ENCODE results near the gene ACOX1. TPM values are rescaled to one million over a fixed set of nuclear protein-coding genes. Genes with fewer than 3 reads are reported as not detected.

The ACOX1 gene
- total and polyA plus RNA-seq, 7 donors: 13.0 to 78.8 (median 58.1) TPM

DNA sequence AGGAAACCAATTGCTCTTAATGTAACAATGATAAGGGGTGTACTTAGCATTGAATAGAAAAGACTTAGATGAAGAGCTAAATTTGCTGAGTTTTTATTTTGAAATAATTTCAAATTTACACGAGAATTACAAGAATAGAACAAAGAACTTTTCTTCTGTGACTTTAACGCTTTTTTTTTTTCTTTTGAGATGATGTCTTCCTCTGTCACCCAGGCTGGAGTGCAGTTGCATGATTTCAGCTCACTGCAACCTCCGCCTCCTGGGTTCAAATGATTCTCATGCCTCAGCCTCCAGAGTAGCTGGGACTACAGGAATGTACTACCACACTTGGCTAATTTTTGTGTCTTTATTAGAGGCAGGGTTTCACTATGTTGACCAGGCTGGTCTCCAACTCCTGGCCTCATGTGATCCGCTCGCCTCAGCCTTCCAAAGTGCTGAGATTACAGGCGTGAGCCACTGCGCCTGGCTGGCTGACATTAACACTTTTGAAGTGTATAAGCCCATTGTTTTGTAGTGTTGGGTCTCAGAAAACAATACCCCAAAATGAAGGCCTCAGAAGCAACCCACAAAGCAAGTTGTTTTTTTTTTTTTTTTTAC, 2.2 kb upstream of the ACOX1 start:
- ATAC-seq (no peak), DNase-seq (no peak)
- H3K27ac ChIP-seq: peak overlapping the region; percentile 94
- H3K4me1 ChIP-seq: peaks cover 20% of the 10 kb centered on the region
- H3K27me3 ChIP-seq (ENCODE audit: insufficient read depth in 3 of 3, low read length in 2 of 3): no peaks in the 10 kb centered on the region
- no peaks in the 10 kb centered on the region for H3K9me3 ChIP-seq
- no peaks in the 10 kb centered on the region for H3K36me3 ChIP-seq (ENCODE audit: insufficient read depth in 1 of 2, low read depth in 1 of 2)
- H3K4me3 ChIP-seq: no peak overlapping the region
- intact Hi-C loops (cut with DNase I): loop anchor here in 1 of 2 donors (2.0 kb wide), 1 partner anchor 40 kb away; the partner anchor contains the start of gene FBF1
- WGBS, 3 donors: 85% methylated on average over 7 of the region's 7 CpGs
- TF ChIP-seq, protein P1, sequence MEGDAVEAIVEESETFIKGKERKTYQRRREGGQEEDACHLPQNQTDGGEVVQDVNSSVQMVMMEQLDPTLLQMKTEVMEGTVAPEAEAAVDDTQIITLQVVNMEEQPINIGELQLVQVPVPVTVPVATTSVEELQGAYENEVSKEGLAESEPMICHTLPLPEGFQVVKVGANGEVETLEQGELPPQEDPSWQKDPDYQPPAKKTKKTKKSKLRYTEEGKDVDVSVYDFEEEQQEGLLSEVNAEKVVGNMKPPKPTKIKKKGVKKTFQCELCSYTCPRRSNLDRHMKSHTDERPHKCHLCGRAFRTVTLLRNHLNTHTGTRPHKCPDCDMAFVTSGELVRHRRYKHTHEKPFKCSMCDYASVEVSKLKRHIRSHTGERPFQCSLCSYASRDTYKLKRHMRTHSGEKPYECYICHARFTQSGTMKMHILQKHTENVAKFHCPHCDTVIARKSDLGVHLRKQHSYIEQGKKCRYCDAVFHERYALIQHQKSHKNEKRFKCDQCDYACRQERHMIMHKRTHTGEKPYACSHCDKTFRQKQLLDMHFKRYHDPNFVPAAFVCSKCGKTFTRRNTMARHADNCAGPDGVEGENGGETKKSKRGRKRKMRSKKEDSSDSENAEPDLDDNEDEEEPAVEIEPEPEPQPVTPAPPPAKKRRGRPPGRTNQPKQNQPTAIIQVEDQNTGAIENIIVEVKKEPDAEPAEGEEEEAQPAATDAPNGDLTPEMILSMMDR (IDR thresholded peaks at IDR 0.05): no peak

DNA sequence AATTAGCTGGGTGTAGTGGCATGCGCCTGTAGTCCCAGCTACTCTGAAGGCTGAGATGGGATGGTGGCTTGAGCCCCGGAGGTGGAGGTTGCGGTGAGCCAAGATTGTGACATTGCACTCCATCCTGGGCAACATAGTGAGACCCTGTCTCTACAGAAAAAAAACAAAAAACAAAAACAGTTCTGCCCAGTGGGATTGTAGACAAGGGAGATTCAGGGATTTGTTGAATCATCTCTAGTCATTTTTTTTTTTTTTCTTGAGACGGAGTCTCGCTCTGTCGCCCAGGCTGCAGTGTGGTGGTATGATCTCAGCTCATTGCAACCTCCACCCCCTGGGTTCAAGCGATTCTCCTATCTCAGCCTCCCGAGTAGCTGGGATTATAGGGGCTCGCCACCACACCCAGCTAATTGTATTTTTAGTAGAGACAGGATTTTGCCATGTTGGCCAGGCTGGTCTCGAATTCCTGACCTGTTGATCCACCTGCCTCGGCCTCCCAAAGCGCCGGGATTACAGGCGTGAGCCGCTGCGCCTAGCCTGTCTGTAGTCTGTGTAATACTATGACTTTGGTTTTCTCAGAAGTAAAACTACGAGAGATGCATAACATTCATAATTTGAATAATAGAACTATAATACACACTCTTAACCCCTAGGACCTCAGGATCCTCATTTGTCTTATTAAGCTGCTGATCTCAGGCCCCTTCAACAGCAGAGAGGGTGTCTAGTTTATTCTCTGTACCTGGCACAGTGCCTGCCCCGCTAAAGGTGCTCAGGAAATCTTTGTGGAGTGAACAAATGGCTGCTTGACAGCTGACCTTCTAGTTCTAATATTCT, 1.4 kb upstream of the ACOX1 start:
- Histone ChIP-seq H3K36me3 (ENCODE audit: insufficient read depth in 1 of 2, low read depth in 1 of 2) (no peaks in the 10 kb centered on the region), H3K27me3 (ENCODE audit: insufficient read depth in 3 of 3, low read length in 2 of 3) (no peaks in the 10 kb centered on the region), H3K4me3 (peak overlapping the region; percentile 85), H3K9me3 (no peaks in the 10 kb centered on the region), H3K4me1 (peaks cover 27% of the 10 kb centered on the region), H3K27ac (peak overlapping the region; percentile 94)
- WGBS, 3 donors: 81 to 82% (median 82%) methylated on average over 18 of the region's 18 CpGs
- DNase-seq (no peak), ATAC-seq (no peak)
- intact Hi-C loops (cut with DNase I): loop anchor here in 1 of 2 donors (2.0 kb wide), 1 partner anchor 40 kb away; the partner anchor contains the start of gene FBF1
- TF ChIP-seq, protein P1 (IDR thresholded peaks at IDR 0.05): no peak

DNA sequence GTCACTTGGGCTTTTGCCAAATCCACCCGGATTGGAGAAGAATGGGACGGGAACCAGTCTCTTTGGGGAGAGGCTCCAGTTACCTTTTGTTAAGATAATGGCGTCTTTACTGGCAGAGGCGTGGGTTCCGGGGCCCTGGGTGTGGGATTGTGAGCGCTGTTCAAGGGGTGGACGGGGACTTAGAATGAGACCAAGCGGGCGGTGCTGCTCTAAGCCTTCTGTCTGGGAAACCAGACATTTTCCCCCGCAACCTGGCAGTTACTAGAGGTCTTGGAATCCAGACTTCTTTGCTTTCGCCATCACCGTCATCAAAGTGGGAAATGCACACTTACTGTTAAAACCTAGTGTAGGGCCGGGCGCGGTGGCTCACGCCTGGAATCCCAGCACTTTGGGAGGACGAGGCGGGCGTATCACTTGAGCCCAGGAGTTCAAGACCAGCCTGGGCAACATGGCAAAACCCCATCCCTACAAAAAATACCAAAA, 780 bp upstream of the ACOX1 start:
- H3K36me3 ChIP-seq (ENCODE audit: insufficient read depth in 1 of 2, low read depth in 1 of 2): no peaks in the 10 kb centered on the region
- ATAC-seq (peak; percentile 2 to 47 (median 34)), DNase-seq (no peak)
- intact Hi-C loops (cut with DNase I): loop anchor here (2.0 to 5.0 kb wide), 2 partner anchors 37 to 39 kb away; partner anchors contain the start of gene FBF1 (in 2 of the 2)
- H3K9me3 ChIP-seq: no peaks in the 10 kb centered on the region
- TF ChIP-seq, protein P1 (IDR thresholded peaks at IDR 0.05): no peak
- peak overlapping the region; percentile 94 for H3K27ac ChIP-seq
- H3K4me3 ChIP-seq: peak overlapping the region; percentile 85
- H3K4me1 ChIP-seq: peaks cover 27% of the 10 kb centered on the region
- WGBS, 3 donors: 4 to 6% (median 5%) methylated on average over 19 of the region's 19 CpGs
- H3K27me3 ChIP-seq (ENCODE audit: insufficient read depth in 3 of 3, low read length in 2 of 3): no peaks in the 10 kb centered on the region

DNA sequence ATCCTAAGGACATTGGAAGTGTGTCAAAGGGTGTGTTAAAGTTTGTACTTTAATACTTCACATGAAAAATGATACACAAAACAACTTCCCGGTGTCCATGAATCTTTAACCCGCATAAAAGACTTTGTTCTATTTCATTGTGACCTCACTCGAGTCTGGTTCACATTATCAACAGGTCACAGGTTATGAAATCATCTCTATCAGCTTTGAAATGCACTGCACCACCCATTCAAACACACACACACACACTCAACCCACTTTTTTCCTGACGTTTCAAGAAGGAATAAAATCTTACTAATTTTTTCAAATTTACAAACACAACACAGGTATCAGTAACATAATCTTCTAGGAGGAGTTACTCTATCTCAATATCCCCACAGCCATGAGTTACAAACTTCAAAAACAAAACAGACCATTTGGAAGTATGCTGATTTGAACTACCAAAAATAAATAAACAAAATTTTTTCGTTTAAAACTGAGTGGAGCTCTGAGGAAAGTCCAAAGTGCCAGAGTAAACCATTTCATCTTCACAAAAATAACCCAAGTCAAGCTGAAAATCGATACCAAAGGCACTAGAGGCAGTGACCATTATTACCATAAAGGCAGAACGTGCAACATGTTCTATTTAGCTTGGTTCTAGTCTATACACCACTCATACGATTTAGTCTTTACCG, 2.7 kb downstream of the ACOX1 start:
- WGBS, 3 donors: 31 to 47% (median 33%) methylated on average over 9 of the region's 9 CpGs
- TF ChIP-seq, protein P1 (IDR thresholded peaks at IDR 0.05): no peak
- intact Hi-C loops (cut with DNase I): loop anchor here in 1 of 2 donors (5.0 kb wide), 1 partner anchor 34 kb away; the partner anchor contains the start of gene FBF1
- Histone ChIP-seq H3K4me3 (peak overlapping the region; percentile 85), H3K36me3 (ENCODE audit: insufficient read depth in 1 of 2, low read depth in 1 of 2) (peaks cover 0 to 32% of the 10 kb centered on the region in 2 donors), H3K27ac (peak overlapping the region; percentile 76), H3K27me3 (ENCODE audit: insufficient read depth in 3 of 3, low read length in 2 of 3) (no peaks in the 10 kb centered on the region), H3K9me3 (no peaks in the 10 kb centered on the region), H3K4me1 (peaks cover 45% of the 10 kb centered on the region)
- DNase-seq: no peak
- no peak for ATAC-seq

All from psoas muscle (tissue), 8 donors.